WERI-Rb-1 (cell line): ENCODE measurements around the gene TC2N.

Experiments
- DNase-seq: peaks from one replicate; pipeline ENCODE4 v3.0.0-alpha.2; 2020
- H3K27ac ChIP-seq: fragments of 250-450 bp; sonication (Bioruptor Pico); 2 replicates; pipeline ENCODE4 v1.5.1; 2020; ENCODE audit warnings: mild to moderate bottlenecking, moderate library complexity
- H3K27me3 ChIP-seq: fragments of 250-450 bp; sonication (Bioruptor Pico); 2 replicates; pipeline ENCODE4 v1.5.1; 2021; ENCODE audit warnings: mild to moderate bottlenecking, low read depth, moderate library complexity; ENCODE audit not compliant: insufficient read depth, severe bottlenecking
- H3K36me3 ChIP-seq: fragments of 250-450 bp; sonication (Bioruptor Pico); 2 replicates; pipeline ENCODE4 v1.5.1; 2020; ENCODE audit warnings: mild to moderate bottlenecking, moderate library complexity
- H3K4me3 ChIP-seq: 2 replicates; pipeline ENCODE4 v1.5.1; 2011; ENCODE audit warnings: low read depth, mild to moderate bottlenecking, control low read depth, low read length
- H3K9me3 ChIP-seq: fragments of 250-450 bp; sonication (Bioruptor Pico); 2 replicates; pipeline ENCODE4 v1.5.1; 2021; ENCODE audit warnings: mild to moderate bottlenecking, moderate library complexity; ENCODE audit not compliant: severe bottlenecking
- TF ChIP-seq, protein P1 (sequence below): IDR thresholded peaks from 2 replicates; pipeline ENCODE4 v1.5.1; 2011; ENCODE audit warnings: low read depth, mild to moderate bottlenecking, control low read depth, inconsistent platforms, low read length

The TC2N gene

DNA sequence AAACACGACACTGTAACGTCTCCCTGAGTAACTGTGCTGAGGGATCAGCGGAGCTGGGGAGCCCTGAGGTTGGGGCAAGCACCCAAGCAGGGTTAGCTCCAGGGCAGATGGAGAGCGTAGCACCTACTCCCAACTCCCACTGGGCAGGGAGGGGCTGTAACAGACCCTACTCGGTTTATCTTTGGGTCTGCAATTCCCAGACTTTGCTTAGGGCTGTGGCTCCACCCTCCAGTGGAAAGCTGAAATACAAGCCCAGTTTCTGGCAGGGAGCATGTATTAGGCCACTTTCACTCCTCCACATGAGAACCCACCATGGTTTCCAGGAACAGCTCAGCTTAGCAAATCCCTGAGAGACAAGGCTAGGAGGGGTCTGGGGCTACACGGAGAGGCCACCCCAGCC, 17.3 kb upstream of the TC2N start:
- Histone ChIP-seq H3K36me3 (no peaks in the 10 kb centered on the region), H3K27ac (no peak overlapping the region), H3K9me3 (no peaks in the 10 kb centered on the region), H3K4me3 (no peak overlapping the region), H3K27me3 (no peaks in the 10 kb centered on the region)
- TF ChIP-seq, protein P1, sequence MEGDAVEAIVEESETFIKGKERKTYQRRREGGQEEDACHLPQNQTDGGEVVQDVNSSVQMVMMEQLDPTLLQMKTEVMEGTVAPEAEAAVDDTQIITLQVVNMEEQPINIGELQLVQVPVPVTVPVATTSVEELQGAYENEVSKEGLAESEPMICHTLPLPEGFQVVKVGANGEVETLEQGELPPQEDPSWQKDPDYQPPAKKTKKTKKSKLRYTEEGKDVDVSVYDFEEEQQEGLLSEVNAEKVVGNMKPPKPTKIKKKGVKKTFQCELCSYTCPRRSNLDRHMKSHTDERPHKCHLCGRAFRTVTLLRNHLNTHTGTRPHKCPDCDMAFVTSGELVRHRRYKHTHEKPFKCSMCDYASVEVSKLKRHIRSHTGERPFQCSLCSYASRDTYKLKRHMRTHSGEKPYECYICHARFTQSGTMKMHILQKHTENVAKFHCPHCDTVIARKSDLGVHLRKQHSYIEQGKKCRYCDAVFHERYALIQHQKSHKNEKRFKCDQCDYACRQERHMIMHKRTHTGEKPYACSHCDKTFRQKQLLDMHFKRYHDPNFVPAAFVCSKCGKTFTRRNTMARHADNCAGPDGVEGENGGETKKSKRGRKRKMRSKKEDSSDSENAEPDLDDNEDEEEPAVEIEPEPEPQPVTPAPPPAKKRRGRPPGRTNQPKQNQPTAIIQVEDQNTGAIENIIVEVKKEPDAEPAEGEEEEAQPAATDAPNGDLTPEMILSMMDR, result no peak
- DNase-seq, result no peak

DNA sequence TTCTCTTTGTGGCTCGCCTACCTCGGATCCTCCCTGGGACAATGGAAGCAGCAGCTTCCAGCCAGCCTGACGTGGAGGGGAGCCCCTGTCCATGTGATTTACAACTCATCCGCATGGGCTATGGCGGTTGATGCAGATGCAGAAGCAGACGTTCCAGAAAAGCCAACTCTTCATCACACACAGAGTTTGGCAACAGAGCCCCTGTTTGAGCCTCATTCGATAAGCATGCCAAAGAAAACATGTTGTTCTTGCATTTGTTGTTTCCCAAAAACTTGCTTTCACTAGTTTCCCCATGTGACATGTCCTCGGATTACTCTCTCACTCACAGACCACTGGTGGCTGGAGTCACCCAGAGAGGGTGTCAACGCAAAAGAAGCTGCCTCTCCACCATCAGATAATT, 16.4 kb upstream of the TC2N start:
- TF ChIP-seq, protein P1, result no peak
- no peaks in the 10 kb centered on the region for H3K36me3 ChIP-seq
- no peaks in the 10 kb centered on the region for H3K27me3 ChIP-seq
- DNase-seq, result no peak
- no peak overlapping the region for H3K4me3 ChIP-seq
- no peak overlapping the region for H3K27ac ChIP-seq
- H3K9me3 ChIP-seq, result no peaks in the 10 kb centered on the region

DNA sequence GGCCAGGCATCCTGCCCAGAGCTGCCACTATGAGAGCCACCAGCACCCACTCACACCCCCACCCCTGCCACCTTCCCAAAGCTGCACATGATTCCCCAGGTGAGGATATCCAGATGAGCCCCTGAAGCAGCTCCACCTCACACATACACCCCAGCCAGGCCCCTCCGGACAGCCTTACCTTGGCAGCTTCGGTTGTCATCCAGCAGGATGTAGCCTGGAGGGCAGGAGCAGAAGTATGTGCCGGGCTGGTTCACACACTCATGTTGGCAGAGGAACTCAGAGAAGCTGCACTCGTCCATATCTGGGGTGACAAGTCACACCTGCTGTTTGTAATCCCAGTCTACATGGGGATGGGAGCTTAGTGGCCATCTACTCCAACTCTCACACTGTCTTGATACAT, 15.4 kb upstream of the TC2N start:
- Histone ChIP-seq H3K36me3 (no peaks in the 10 kb centered on the region), H3K9me3 (no peaks in the 10 kb centered on the region), H3K4me3 (no peak overlapping the region), H3K27me3 (no peaks in the 10 kb centered on the region), H3K27ac (no peak overlapping the region)
- no peak for DNase-seq
- TF ChIP-seq, protein P1, result no peak

DNA sequence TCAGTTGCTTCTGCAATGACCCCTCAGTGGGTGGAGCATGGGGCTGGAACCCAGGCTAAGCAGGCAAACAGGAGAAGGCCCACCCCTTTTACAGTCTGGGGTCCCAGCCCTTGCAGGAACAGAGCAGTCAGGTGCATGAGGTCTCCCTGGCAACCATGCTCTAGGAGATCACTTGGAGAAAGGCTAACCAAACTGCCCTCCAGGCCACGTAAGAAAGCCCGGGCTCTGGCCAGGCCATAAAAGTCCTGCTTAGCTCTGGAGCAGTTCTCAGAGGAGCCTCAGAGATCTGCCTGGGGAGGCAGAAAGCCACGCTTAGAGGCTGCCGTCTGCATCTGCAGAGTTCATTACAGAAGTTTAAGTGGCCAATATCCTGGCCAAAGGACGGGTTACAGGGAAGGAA, 15.0 kb upstream of the TC2N start:
- no peaks in the 10 kb centered on the region for H3K27me3 ChIP-seq
- TF ChIP-seq, protein P1, result no peak
- DNase-seq, result no peak
- no peaks in the 10 kb centered on the region for H3K9me3 ChIP-seq
- no peak overlapping the region for H3K27ac ChIP-seq
- no peak overlapping the region for H3K4me3 ChIP-seq
- H3K36me3 ChIP-seq, result no peaks in the 10 kb centered on the region

DNA sequence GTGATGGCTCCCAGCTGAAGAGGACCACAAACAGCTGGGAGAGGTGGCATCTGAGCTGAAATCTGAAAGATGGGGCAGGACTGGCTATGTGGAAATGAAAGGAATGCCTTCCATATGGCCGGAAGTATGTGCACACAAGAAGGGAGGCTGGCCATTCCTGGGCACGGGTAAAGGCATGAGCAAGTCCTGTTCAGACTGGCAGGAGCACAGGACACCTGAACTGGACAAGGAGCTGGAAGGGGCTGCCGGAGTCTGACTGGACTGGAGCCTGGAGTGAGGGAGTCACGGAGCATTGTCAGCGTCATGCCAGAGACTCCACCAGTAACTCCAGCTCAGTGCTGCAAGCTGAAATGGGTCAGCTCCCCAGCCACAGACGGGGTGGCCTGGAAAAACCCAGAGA, 11.9 kb upstream of the TC2N start:
- TF ChIP-seq, protein P1, result no peak
- no peak overlapping the region for H3K4me3 ChIP-seq
- no peaks in the 10 kb centered on the region for H3K9me3 ChIP-seq
- no peaks in the 10 kb centered on the region for H3K27me3 ChIP-seq
- H3K27ac ChIP-seq, result no peak overlapping the region
- no peak for DNase-seq
- H3K36me3 ChIP-seq, result no peaks in the 10 kb centered on the region

DNA sequence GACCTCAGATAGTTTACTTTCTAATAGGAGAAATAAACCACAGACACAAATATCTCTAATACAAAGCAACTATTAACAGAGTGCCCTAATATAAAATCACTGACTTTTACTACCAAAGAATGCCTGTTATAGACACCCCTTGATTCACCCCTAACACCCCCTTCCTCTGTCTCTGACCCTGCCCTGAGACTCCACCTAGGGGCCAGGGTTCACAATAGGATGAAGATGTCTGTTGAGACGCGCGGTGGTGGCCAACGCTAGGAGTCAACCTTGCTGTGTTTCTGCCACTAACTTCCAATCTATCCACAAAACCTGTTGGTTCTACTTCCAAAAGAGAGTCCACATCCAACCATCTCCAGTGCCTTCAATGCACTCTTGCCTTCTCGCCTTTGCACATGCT, 10.9 kb upstream of the TC2N start:
- DNase-seq, result no peak
- Histone ChIP-seq H3K27me3 (no peaks in the 10 kb centered on the region), H3K27ac (no peak overlapping the region), H3K9me3 (no peaks in the 10 kb centered on the region), H3K4me3 (no peak overlapping the region), H3K36me3 (no peaks in the 10 kb centered on the region)
- TF ChIP-seq, protein P1, result 0 out of 2 replicates have a peak, but pooled peaks have one; percentile 4
